HUES48 (cell line): ENCODE data around the gene TSPAN33.

ENCODE experiments used
- H3K27ac ChIP-seq: one replicate; pipeline ENCODE4 v1.7.0; 2013; ENCODE audit warnings: low read depth, low read length, inconsistent platforms
- H3K27me3 ChIP-seq: 2 replicates; pipeline ENCODE4 v1.6.1; 2013; ENCODE audit warnings: mild to moderate bottlenecking, low read length; ENCODE audit not compliant: control insufficient read depth, insufficient read depth
- H3K36me3 ChIP-seq: 2 replicates; pipeline ENCODE4 v1.6.1; 2013; ENCODE audit warnings: low read length; ENCODE audit not compliant: control insufficient read depth, insufficient read depth
- H3K4me1 ChIP-seq: 2 replicates; pipeline ENCODE4 v1.6.1; 2013; ENCODE audit warnings: mild to moderate bottlenecking, low read length; ENCODE audit not compliant: control insufficient read depth, insufficient read depth
- H3K4me3 ChIP-seq: 2 replicates; pipeline ENCODE4 v1.5.1; 2013; ENCODE audit warnings: mild to moderate bottlenecking, low read depth, low read length
- H3K9ac ChIP-seq: 2 replicates; pipeline ENCODE4 v1.6.1; 2013; ENCODE audit warnings: mild to moderate bottlenecking, low read depth, low read length, moderate library complexity
- H3K9me3 ChIP-seq: 2 replicates; pipeline ENCODE4 v1.6.1; 2013; ENCODE audit warnings: low read length; ENCODE audit not compliant: control insufficient read depth, insufficient read depth

Gene TSPAN33

GRCh38 chr7:129197771-129198170, 53.3 kb downstream of the TSPAN33 start:
- no peaks in the 10 kb centered on the region for H3K4me1 ChIP-seq
- 0 out of 2 replicates have a peak, but pooled peaks cover 2% of the 10 kb centered on the region for H3K9me3 ChIP-seq
- H3K27ac ChIP-seq, result no peak overlapping the region
- H3K36me3 ChIP-seq, result peaks cover 9% of the 10 kb centered on the region; the same call in 1 of the 2 replicates
- H3K4me3 ChIP-seq, result no peak overlapping the region
- no peaks in the 10 kb centered on the region for H3K27me3 ChIP-seq
- H3K9ac ChIP-seq, result no peak overlapping the region

GRCh38 chr7:129199406-129199805, 54.9 kb downstream of the TSPAN33 start:
- Histone ChIP-seq H3K36me3 (peaks cover 12% of the 10 kb centered on the region; the same call in 1 of the 2 replicates), H3K27me3 (no peaks in the 10 kb centered on the region), H3K4me1 (no peaks in the 10 kb centered on the region), H3K9me3 (0 out of 2 replicates have a peak, but pooled peaks cover 2% of the 10 kb centered on the region), H3K4me3 (no peak overlapping the region), H3K9ac (no peak overlapping the region), H3K27ac (no peak overlapping the region)

DNA sequence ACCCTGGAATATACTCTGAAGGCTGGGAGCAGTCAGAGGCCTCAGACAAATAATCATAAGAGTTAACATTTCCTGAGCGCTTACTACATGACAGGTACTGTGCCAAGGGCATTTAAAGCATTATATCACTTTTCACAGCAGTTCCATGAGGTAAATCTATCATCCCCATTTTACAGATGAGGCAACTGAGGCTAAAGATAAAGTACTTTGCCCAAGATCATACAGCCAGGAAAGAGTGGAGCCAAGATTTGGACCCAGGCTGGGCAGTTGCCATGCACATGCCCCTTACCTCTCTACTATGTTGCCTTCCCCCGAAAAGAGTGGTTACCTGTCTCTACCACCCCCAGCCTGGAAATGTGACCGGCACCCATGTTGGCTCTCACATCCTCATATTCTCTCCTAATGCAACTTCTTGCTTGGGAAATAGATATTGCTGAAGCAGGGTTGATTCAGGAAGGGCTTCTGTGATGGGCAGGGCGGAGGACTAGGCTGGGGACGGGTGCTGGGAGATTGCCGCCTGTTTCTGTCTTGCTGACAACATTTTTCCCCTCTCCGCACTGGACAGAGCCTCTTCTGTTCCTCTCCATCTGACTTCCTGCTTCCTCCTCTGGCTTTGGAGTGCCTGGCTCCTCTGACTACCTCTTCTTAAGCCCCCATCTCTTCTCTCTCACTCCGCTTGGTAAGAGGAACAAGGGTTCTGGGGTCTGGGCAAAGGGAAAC, 57.7 kb downstream of the TSPAN33 start:
- Histone ChIP-seq H3K9me3 (no peaks in the 10 kb centered on the region), H3K4me3 (no peak overlapping the region), H3K4me1 (no peaks in the 10 kb centered on the region), H3K9ac (no peak overlapping the region), H3K27me3 (no peaks in the 10 kb centered on the region), H3K27ac (no peak overlapping the region), H3K36me3 (peaks cover 32% of the 10 kb centered on the region)

DNA sequence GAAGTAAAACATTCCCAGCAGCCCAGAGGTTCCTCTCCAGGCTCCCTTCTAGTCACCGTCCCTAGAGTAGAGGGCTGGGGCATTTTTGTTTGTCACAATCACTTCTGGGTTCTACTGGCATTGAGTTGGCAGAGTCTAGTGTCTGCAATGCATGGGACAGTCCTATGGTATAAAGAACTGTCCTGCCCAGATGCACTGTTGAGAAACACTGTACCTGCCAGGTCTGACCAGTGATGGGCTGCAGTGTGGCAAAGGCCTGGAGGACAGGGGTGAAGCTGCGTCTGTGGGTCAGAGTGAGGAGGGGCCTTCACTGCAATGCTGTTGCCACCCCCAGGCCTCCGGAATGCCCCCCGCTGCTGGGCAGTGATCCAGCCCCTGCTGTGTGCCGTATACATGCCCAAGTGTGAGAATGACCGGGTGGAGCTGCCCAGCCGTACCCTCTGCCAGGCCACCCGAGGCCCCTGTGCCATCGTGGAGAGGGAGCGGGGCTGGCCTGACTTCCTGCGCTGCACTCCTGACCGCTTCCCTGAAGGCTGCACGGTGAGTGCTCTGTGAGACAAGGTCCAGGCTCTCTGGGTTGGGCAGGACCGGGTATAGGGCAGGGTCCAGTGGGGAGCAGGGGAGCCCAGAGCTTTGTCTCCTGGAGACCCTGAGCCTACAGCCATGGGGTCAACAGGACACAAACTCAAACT, 58.7 kb downstream of the TSPAN33 start:
- Histone ChIP-seq H3K36me3 (peaks cover 37% of the 10 kb centered on the region), H3K9ac (no peak overlapping the region), H3K9me3 (no peaks in the 10 kb centered on the region), H3K4me3 (no peak overlapping the region), H3K4me1 (no peaks in the 10 kb centered on the region), H3K27me3 (no peaks in the 10 kb centered on the region), H3K27ac (no peak overlapping the region)

DNA sequence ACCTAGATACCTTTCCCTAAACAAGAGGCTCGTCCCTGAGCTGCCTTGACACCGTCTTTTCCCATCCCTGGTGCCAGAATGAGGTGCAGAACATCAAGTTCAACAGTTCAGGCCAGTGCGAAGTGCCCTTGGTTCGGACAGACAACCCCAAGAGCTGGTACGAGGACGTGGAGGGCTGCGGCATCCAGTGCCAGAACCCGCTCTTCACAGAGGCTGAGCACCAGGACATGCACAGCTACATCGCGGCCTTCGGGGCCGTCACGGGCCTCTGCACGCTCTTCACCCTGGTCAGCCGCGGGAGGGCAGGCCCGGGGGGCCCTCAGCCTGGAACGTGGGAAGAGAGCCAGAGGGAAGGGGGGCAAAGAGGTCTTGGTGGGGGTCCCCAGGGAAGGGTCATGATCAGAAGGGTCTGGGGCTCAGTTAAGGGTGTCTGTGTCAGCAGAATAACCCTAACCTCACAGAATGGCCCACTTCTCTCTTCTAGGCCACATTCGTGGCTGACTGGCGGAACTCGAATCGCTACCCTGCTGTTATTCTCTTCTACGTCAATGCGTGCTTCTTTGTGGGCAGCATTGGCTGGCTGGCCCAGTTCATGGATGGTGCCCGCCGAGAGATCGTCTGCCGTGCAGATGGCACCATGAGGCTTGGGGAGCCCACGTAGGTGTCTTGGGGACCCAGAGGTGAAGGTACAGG, 60.8 kb downstream of the TSPAN33 start:
- no peaks in the 10 kb centered on the region for H3K4me1 ChIP-seq
- no peak overlapping the region for H3K9ac ChIP-seq
- H3K36me3 ChIP-seq, result peaks cover 49% of the 10 kb centered on the region
- no peaks in the 10 kb centered on the region for H3K27me3 ChIP-seq
- no peaks in the 10 kb centered on the region for H3K9me3 ChIP-seq
- no peak overlapping the region for H3K27ac ChIP-seq
- H3K4me3 ChIP-seq, result no peak overlapping the region

DNA sequence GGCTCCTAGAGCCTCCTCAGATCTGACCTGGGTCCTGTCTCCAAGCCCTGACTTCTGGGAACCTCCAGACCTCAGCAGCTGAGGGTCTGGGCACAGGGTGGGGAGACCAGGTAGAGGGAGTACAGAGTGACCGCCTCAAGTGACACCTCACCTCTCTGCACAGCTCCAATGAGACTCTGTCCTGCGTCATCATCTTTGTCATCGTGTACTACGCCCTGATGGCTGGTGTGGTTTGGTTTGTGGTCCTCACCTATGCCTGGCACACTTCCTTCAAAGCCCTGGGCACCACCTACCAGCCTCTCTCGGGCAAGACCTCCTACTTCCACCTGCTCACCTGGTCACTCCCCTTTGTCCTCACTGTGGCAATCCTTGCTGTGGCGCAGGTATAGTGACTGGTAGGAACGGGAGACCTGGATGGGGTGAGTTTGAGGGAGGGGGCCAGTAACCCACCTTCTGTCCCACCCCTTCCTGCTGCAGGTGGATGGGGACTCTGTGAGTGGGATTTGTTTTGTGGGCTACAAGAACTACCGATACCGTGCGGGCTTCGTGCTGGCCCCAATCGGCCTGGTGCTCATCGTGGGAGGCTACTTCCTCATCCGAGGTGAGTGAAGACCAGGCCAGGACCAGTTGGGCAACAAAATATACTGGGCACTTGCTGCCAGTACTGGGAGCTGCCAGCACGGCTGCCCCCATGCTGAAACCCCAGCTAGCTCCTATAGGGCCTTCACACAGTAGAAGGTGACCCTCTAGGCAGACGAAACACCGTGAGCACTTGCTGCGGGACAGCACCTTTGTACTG, 61.7 kb downstream of the TSPAN33 start:
- no peaks in the 10 kb centered on the region for H3K27me3 ChIP-seq

GRCh38 chr7:129208667-129209066, 64.2 kb downstream of the TSPAN33 start:
- Histone ChIP-seq H3K27me3 (no peaks in the 10 kb centered on the region), H3K36me3 (peaks cover 75% of the 10 kb centered on the region), H3K4me1 (no peaks in the 10 kb centered on the region), H3K4me3 (no peak overlapping the region), H3K9ac (no peak overlapping the region), H3K27ac (no peak overlapping the region), H3K9me3 (no peaks in the 10 kb centered on the region)

More for the DNA sequence above, 61.7 kb downstream of the TSPAN33 start:
- Histone ChIP-seq H3K4me3 (no peak overlapping the region), H3K9ac (no peak overlapping the region), H3K9me3 (no peaks in the 10 kb centered on the region), H3K4me1 (no peaks in the 10 kb centered on the region), H3K27ac (no peak overlapping the region), H3K36me3 (peaks cover 58% of the 10 kb centered on the region)

GRCh38 chr7:129209067-129209926, 64.8 kb downstream of the TSPAN33 start:
- Histone ChIP-seq H3K27ac (no peak overlapping the region), H3K27me3 (no peaks in the 10 kb centered on the region), H3K4me1 (no peaks in the 10 kb centered on the region), H3K9ac (no peak overlapping the region), H3K9me3 (no peaks in the 10 kb centered on the region), H3K4me3 (no peak overlapping the region), H3K36me3 (peaks cover 73% of the 10 kb centered on the region)

- H3K9ac ChIP-seq, result no peak overlapping the region
- H3K4me3 ChIP-seq, result no peak overlapping the region
- H3K9me3 ChIP-seq, result peaks cover 3% of the 10 kb centered on the region; the same call in 1 of the 2 replicates
- no peaks in the 10 kb centered on the region for H3K4me1 ChIP-seq
- H3K27ac ChIP-seq, result no peak overlapping the region
- H3K36me3 ChIP-seq, result peaks cover 68% of the 10 kb centered on the region
- no peaks in the 10 kb centered on the region for H3K27me3 ChIP-seq
Observed at GRCh38 chr7:129210256-129210988, 65.9 kb downstream of the TSPAN33 start.
